ENCODE measurements around the gene TMEM126B.

DNA sequence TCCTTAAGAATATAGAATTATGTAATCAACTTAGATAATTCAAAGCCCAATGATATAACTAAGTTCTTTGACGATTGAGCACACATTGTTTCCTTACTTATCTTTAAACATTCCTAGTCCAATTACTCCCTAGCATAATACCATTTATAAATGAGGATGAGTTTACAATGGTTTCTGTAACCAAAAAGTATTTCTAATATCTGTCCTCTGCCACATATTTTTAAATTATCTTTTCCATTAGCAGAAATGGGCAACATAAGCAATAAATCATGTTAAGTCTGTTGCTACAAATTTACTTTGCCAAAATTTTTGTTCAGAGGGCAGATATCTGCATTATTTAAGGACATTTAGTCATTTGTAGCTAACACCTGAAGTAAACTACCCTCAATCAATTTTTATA is 29.8 kb downstream of the TMEM126B start:
- TF ChIP-seq, protein P1, sequence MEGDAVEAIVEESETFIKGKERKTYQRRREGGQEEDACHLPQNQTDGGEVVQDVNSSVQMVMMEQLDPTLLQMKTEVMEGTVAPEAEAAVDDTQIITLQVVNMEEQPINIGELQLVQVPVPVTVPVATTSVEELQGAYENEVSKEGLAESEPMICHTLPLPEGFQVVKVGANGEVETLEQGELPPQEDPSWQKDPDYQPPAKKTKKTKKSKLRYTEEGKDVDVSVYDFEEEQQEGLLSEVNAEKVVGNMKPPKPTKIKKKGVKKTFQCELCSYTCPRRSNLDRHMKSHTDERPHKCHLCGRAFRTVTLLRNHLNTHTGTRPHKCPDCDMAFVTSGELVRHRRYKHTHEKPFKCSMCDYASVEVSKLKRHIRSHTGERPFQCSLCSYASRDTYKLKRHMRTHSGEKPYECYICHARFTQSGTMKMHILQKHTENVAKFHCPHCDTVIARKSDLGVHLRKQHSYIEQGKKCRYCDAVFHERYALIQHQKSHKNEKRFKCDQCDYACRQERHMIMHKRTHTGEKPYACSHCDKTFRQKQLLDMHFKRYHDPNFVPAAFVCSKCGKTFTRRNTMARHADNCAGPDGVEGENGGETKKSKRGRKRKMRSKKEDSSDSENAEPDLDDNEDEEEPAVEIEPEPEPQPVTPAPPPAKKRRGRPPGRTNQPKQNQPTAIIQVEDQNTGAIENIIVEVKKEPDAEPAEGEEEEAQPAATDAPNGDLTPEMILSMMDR (IDR thresholded peaks at IDR 0.05), result no peak
- no peak for TF ChIP-seq EP300 (IDR thresholded peaks at IDR 0.05)

Measured in stomach (tissue), 4 donors.